ENCODE data around the gene APP.
A peak's percentile ranks its signal among the peaks of the same experiment; 100 is the strongest.
"Not testable (repeated sequence)": the region's sequence is repeated elsewhere in the genome, so short reads cannot be mapped to it uniquely, and the experiment has no call there.

The APP gene

DNA sequence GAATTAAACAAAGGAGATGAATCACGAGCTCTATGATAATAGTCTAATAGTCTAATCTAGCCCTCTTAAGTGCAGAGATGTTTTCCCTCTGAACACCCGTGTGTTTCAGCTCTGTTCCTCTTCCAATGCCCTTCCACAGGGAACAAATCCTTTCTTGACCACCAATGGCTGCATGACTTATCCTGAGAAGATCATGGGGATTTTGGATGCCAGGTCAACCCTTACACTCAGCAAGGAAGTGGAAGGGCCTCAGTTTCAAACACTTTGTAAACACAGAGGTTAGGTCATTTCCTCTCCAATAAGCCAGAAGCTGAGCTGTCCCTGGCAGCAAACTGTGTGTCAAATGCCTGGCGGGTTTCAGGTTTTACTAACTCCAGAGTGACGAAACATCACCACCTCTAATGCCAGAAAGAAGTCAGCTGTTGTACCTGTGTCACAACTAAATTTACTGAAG, 235.8 kb downstream of the APP start:
- peak in 1 of 2 donors; percentile 8 for DNase-seq

- no peak for DNase-seq
Observed at GRCh38 chr21:25934130-25934529, 236.4 kb downstream of the APP start.

DNA sequence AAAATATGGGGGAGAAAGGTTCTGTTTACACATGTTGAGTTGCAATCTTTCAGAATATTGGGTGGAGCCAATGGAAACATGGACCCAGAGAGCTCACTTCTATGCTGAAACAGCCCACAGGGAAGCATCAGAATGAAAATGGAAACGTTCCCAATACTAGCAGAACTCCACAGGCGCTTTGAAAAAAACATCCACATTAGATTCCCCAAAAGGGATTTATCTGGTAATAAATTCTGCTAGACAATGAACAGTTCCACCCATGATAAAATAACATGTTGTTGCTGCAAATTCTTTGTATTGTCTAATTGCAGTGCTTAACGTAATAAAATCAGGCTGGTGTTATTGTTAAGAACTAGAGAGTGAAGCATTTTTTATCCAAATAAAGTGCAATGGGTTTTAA, 238.8 kb downstream of the APP start:
- no peak for DNase-seq

DNA sequence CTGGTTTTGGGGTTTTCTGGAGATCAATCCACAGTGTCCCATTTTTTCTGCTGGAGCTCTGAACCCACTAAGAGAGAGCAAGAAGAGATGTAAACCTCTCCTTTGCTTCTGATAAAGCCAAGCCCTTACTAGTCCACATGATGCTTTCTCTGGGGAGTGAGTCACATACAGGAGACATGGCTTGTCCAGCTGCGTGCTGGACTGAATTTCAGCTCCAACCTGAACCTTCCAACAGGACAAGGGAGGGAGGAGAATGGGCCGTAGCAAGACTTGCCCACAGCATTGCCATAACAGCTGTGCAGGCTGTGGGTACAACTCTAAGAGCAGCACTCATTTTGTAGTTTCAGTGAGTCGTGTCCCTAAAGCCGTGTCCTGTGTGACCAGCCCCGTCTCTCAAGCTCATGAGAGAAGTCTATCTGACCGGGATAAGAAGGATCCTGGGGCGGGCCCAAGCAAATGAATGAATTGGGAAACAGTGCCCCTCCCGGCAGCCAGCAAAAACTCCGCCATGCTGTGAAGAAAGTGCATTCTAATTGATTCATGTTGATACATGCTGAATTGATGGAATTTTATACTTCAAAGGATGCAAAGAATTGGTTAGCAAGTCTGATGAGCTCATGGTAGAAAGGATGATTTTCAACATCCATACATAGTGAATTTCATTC, 240.6 kb downstream of the APP start:
- DNase-seq = no peak

GRCh38 chr21:25927195-25927880, 243.2 kb downstream of the APP start:
- DNase-seq = no peak

DNA sequence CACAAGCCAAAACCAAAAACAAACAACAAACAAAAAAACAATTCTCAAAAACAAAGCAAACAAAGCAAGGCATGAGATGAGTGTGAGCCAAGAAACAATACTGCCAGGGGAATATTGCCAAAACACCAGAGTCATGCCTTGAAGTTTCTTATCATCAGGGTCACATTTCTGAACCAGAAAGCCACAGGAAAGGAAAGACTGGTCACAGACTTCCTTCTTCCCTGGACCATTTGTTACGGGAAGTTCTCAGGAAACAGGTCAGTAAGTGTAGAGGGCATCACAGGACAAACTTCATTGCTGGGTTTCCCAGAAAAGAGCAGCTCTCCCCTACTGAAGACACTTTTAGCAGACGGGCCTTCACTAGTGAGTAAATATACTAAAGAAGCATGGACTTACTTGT, 244.6 kb downstream of the APP start:
- DNase-seq = no peak

- no peak for DNase-seq
Observed at GRCh38 chr21:25925064-25925800, 245.3 kb downstream of the APP start.

DNA sequence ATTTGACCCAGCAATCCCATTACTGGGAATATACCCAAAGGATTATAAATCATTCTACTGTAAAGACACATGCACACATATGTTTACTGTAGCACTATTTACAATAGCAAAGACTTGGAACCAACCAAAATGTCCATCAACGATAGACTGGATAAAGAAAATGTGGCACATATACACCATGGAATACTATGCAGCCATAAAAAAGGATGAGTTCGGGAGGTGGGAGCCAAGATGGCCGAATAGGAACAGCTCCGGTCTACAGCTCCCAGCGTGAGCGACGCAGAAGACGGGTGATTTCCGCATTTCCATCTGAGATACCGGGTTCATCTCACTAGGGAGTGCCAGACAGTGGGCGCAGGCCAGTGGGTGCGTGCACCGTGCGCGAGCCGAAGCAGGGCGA, 252.4 kb downstream of the APP start:
- not testable (repeated sequence) for DNase-seq

GRCh38 chr21:25916226-25916625, 254.3 kb downstream of the APP start:
- DNase-seq = no peak

DNA sequence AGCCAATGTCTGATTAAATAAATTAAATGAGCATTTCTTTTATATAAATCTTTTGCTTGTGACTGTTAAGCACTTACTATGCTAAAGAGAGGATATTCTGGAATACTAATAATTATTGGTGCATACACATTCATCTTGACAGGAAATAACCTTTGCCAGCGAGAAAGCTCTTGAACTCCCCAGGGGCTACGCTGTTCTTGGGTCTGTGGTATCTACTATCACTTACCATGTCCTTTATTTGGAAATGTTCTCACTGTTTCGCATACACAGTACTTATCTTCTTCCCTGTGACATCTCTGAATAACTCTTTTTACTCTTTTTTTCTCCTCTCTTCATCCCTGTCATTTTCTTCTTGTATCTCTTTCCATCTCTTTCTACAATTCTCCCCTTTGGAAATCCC, 257.1 kb downstream of the APP start:
- DNase-seq = no peak

- DNase-seq = no peak
Observed at GRCh38 chr21:25912402-25912746, 258.2 kb downstream of the APP start.

DNA sequence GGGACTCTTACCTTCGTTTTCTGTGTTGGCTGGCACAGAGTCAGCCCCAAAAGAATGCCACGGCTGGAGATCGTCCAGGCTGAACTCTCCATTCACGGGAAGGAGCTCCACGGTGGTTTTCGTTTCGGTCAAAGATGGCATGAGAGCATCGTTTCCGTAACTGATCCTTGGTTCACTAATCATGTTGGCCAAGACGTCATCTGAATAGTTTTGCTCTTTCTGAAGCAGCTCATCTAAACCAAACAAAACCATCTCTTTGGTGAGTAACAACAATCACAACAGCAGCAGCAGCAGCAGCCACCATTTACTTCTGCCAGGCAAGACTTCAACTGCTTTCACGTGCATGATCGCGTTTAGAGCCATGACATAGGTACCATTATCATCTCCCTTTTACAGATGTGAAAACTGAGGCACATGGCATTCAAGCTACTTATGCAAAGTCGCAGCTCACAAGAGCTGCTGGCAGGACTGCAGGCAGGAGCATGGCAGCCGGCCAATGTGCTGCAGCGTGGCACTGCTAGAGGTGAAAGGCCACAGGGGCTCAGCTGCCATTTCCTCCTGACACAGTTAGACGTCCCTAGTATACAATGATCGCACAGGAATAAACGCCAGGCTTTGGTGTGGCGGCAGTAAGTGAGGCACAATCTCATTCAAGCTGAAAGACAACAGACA, 258.7 kb downstream of the APP start:
- DNase-seq = no peak

- no peak for DNase-seq
Observed at GRCh38 chr21:25910809-25911208, 259.8 kb downstream of the APP start.

GRCh38 chr21:25909341-25909740, 261.2 kb downstream of the APP start:
- no peak for DNase-seq

GRCh38 chr21:25908495-25908894, 262.1 kb downstream of the APP start:
- DNase-seq = no peak

DNA sequence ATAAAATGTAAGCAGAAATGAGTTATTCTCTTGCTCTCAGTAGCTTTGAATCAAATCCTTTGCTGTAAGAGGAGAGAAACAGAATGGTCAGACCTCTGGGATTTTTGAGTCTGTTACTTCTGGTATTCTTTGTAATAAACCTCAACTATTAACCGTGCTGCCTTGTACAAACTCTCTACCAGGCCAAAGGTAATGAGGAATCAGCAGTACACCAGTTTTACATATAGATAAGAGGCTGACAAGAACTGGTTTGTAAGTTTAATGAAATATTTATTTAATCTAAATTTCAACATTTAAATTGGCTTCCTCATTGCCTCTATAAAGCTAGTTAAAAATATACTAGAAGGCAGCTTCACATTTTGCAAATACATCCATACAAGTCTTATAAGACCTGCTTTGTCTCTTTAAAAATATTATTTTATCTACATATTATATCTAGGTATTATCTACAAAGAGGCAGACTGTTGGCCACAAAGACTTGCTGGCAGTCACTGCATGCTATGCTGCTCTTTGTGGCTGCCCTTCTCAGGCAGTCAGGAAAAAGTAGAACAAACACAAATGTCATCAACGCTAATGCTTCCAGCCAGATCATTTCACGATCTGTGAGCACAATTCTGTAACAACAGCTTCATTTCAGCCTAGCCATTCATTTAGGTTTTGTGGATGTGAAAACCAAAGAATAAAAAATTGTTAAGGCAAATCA, 262.8 kb downstream of the APP start:
- DNase-seq = no peak

- DNase-seq = no peak
Observed at GRCh38 chr21:25906587-25906986, 264.0 kb downstream of the APP start.

GRCh38 chr21:25905126-25905525, 265.4 kb downstream of the APP start:
- no peak for DNase-seq

GRCh38 chr21:25904044-25904695, 266.4 kb downstream of the APP start:
- no peak for DNase-seq

DNA sequence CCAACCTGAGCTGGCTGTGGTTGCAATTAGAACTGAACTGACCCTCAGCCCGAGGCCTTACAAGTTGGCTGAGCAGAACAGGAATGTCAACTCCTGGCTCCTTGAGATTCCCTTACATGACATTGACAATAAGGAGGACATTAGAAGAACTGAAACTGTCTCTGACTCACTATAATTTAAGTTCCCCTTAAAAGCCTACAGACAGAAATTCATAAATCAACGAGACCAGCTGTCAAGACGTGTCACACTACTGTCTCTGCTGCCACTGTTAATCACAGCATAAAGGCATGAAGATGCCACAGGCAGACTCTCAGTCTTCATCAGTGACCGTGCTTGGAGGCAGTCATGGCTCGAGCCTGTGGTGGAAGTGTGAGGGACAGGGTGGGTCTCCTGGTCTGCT, 267.0 kb downstream of the APP start:
- DNase-seq = no peak

DNA sequence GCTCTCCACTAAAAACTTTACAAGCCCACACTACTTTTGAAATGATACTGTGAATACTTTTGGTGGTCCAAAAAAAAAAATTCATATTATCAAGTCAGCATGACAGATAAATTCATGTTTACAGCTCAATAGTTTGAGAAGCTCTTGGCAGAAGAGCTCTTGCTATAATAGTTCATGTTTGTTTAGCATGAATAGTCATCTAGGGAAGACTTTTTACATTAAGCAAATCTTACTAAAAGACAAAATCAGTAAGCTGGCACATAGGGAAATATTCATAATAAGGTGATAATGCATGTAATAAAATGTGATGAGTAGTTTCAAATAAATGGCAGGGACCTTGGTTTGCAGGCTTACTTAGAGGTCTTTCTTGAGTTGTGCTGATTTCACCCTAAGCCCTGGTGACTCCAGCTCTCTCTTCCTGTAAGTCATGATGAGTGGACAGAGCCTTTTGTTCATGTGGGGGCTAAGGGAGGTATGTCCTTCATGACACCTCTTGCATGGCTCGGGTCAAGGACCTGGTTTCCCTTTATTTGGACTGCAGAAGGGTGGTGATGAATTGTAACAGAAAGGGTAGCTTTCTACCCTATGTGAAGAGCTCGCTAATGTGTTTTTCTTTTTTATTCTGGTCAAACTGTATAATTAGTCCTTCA, 269.1 kb downstream of the APP start:
- no peak for DNase-seq

- no peak for DNase-seq
Observed at GRCh38 chr21:25898671-25899070, 271.9 kb downstream of the APP start.
